Activated CD4-positive, alpha-beta T cell treated with anti-CD3 and anti-CD28 coated beads, Interleukin-2, amount 50 U/mL, for 16 hours (primary cell): ENCODE results near the gene ANKH.

Experiments
- DNase-seq: peaks from one replicate; pipeline ENCODE4 v3.0.0-alpha.2; 2020

The ANKH gene

DNA sequence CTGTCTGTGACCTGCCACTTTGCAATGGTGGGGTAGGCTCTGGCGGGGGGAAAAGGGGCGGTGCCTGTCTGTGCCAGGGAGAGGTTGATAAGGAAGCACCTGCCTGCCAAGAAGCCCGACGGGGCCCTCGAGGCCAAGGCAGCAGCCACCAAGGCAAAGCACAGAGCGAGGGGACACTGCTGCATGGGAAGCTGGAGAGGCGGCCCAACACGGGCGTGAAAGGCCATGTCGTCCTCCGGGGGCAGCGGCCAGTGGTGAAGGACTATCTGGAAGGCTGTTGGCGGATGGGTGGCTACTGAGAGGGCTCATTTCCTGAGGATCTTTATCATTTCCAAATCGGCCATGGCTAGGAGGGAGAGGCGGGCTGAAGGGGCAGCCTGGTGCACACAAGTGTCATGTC, 140.7 kb downstream of the ANKH start:
- DNase-seq, result no peak

DNA sequence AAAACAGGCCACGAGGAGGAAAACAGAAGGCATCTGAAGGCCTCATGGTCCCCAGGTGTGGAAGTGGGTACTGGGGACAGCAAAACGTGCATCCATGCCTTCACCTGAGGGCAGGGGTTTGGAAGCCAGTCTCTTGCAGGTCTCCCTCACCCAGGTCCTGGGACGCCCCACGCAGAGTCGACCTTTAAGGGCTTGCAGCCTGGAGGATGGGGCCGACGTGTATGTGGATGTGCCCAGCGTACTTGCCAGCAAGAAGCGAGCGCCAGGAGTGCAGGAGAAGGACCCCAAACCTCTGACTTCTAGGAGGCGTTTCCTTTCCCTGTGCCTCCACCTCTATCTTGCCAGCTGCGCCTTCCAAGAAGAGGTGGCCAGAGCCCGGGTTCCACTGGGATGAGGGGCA, 141.1 kb downstream of the ANKH start:
- DNase-seq, result no peak

DNA sequence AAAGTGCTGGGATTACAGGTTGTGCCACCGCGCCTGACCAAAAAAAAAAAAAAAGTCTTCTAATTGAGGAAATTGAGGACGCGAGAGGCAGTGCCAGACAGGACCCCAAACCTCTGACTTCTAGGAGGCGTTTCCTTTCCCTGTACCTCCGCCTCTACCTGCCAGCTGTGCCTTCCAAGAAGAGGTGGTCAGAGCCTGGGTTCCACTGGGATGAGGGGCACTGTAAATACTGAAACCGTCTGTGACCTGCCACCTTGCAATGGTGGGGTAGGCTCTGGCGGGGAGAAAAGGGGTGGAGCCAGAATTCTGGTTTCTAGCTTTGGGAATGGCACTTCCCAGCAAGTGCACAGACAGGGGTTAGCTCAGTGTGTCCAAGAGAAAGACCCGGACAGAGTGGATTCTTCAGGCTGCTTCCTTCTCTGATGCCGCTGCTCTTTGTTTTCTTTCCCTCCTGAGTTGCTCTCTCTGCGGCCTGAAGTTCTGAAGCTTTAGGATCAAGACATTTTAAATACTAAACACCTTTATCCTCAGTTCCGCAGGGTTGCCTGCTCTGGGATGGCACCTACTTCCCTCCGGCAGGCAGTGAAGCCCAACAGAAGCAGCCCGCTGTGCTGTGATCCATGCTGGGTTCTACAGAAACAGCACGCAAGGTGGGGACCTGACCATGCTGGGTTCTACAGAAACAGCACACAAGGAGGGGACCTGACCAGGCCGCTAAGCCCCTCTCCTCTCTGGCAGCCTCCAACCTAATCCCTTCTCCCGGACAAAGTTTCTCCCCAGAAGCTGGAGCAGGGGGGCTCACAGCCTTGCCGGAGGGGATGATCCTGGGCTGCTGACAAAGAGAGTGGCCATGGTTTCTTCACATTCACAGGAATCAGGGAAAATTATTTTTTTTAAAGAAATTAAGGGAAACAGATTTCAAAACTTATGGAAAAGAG, 141.9 kb downstream of the ANKH start:
- no peak for DNase-seq

GRCh38 chr5:14728459-14728938, 143.1 kb downstream of the ANKH start:
- no peak for DNase-seq

- DNase-seq, result no peak
These were observed 143.6 kb downstream of the ANKH start for GRCh38 chr5:14727928-14728458.

DNA sequence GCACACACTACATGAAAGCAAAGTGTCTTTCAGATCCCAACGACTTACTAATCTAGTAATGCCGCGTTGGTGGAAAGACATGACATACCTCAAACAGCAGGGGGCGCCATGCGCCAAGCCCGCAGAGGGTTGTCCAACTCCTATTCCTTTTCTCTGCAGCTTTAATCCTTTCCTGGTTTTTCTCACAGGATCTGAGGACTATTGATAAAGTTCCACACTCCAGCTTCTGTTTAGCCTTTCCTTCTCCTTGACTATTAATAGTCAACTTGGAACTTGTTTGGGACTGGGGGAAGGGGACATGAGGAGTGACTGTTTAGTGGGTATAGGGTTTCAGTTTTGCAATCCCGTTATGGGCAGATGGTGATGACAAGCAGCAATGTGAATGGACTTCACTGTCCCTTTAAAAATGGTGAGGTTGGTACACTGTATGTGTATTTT, 144.1 kb downstream of the ANKH start:
- DNase-seq, result peak; percentile 78

GRCh38 chr5:14726066-14726838, 145.3 kb downstream of the ANKH start:
- DNase-seq, result no peak

DNA sequence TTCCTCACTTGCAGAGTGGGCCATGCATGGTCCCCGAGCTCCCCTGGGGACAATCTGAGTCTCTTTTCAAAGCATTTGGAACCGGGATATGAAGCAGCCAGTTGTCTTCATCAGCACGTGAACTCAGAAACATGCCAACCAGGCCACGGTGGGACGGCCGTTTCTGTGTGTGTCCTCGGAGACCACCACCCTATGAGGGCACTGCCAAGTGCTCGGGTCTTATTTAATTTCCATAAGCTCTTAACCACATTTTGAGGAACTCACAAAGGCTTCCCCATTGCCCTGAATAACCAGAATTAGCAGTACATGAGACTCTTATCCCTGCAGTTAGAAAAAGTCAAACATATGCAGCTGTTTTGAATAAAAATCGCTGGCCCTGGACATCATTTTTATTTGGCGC, 146.9 kb downstream of the ANKH start:
- DNase-seq, result no peak

GRCh38 chr5:14723701-14724132, 147.9 kb downstream of the ANKH start:
- DNase-seq, result peak; percentile 60

DNA sequence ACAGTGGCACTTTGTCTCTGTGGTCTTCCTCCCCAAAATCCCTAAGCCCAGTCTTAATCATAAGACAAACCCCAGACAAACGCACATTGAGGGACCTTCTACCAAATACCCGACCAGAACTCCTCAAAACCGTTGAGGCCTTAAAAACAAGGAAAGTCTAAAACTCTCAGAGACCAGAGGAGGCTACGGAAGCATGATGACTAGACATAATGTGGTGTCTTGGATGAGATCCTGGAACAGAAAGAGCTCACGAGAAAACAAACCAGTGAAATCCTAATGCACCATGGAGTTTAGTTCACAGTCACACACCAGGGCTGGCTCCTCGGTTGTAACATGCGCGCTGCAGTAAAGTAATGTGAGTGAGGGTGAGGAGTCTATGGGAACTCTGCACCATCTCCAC, 148.7 kb downstream of the ANKH start:
- DNase-seq, result no peak

DNA sequence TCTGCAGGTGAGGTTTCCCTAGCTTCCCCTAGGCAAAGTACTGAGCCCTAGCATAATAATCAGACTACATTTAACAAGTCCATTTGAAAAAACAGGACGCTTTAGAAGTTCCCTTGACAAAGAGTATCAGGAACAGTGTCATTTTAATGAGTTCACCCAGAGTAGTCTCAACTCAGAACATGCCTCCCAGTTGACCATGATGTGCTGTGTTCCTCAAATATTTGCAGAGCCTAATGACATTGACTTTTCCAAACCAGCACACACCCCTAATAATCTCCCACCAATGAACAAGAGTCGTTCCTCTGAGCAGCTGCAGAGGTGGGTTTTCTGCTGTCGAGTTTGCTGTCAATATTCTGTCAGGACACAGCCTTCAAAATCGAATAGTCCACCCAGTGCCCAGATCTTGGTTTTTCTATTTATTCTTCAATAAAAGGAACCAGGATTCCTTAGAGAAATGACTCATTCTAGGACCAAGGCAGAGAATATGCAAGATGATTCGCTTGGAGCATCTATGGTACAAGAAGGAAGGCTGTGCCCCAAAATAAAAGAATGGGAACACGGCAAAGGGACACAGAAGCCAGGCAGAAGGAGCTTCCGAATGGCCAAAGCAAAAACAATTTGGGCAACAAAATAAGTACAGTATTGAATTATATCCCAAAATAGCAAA, 149.5 kb downstream of the ANKH start:
- no peak for DNase-seq

GRCh38 chr5:14720236-14720923, 151.2 kb downstream of the ANKH start:
- DNase-seq, result no peak

- DNase-seq, result no peak
These were observed 152.8 kb downstream of the ANKH start for GRCh38 chr5:14718778-14719177.

DNA sequence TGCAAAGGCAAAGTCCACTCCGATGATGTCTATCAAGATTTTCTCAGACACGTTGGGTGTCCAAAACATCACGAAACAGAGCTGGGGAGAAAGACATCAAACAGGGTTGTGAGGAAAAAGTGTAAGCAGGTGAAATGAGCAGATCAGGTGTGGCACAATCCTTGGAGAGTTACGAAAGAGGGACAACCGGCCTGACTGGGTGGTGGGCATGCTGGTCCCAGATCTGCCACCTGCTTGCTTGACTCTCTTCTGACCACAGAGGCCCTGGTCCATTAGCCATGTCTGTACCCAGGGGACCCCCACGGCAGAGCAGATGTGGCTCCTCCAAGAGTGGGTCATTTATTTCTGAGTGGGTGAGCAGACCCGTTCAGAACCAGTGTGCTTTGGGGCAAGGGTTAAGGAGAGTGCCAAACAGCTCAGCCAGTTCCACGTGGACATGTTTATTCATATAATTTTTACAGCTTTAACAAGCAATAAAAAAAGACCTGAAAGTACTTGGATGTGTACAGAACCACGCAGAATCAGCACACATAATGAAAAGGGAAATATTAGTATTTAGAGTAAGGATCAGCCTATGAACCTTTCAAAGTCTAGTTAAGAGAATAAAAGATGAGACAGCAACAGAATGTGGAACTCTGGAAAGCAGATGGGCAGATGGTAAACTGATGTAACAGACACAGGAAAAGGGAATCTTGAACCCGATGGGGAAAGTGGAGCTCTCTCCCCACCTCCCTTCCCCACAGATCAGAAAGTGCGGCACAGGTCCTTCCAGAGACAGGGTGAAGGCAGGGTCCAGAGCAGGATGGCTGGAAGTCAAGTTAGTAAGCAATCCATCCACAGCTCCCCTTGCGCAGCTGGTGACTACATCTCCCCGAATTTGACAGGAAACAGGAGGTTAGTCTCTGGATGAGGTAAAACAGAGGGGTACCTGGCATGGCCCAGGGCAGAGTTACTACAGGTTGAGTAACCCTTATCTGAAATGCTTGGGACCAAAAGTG, 154.5 kb downstream of the ANKH start:
- no peak for DNase-seq

DNA sequence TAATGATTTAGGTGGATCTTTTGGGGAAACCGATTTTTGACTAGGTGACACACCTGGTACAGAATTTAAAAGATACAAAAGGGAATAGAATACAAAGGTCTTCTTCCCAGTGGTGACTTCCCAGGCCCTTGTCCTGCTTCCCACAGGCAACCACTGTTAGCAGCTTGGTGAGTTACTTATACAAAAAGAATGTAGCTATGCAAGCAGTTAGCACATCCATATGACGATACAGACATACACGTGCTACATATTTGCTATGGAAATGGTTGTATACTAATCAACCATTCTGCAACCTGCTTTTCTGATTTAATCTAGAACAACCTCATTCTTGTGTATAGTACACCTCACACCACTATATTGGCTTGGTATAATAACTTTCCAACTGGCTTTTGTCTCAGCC, 156.1 kb downstream of the ANKH start:
- DNase-seq, result no peak

DNA sequence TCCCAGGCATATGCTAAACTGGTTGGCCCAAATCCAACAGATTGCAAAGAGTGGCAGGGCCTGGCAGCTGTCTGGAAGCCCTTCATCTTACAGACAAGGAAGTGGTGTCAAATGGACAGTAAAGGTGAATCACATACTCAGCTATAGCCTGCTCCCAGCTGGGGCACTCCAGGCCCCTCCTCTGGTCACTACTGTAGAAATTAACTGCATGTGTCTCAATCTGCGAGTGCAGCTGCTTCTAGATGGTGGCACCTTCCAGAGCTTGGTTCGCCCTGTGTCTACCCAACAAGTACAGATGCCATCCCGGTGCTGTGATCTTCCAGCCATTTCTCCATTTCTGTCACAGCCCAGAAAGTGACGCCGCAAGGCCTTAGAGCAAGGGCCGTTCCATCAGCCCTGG, 156.9 kb downstream of the ANKH start:
- no peak for DNase-seq

- no peak for DNase-seq
These were observed 157.8 kb downstream of the ANKH start for GRCh38 chr5:14713476-14714390.

- no peak for DNase-seq
These were observed 158.9 kb downstream of the ANKH start for GRCh38 chr5:14712666-14713065.

- DNase-seq, result no peak
These were observed 159.4 kb downstream of the ANKH start for GRCh38 chr5:14712131-14712530.
